ENCODE measurements around the gene MED17.

MED17 gene

DNA sequence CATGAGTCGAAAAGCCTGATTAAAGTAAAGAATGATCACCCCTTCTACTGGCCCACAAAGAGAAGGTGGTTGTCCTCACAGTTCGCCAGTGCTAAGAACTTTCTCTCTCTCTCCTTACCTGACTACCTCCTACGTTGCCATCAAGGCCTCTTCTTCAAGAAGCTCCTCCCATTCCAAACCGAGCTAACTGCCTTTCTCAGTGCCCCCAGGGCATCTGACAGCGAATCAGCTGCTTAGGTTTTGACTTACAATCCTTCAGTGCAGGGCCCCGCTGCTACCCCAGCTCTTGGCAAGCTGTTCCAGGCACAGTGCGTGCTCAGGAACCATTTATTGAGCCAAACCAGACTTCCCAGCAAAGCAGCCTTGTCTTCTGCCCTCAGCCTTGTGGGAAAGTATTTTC is 60.5 kb downstream of the MED17 start:
- Mint-ChIP-seq H3K4me3 (no peak overlapping the region), H3K27ac (no peak overlapping the region), H3K4me1 (peaks cover 4% of the 10 kb centered on the region), H3K36me3 (no peaks in the 10 kb centered on the region), H3K9me3 (no peaks in the 10 kb centered on the region)
- DNase-seq (ENCODE audit: low spot score in 2 of 2), result no peak
- no peak for ATAC-seq

DNA sequence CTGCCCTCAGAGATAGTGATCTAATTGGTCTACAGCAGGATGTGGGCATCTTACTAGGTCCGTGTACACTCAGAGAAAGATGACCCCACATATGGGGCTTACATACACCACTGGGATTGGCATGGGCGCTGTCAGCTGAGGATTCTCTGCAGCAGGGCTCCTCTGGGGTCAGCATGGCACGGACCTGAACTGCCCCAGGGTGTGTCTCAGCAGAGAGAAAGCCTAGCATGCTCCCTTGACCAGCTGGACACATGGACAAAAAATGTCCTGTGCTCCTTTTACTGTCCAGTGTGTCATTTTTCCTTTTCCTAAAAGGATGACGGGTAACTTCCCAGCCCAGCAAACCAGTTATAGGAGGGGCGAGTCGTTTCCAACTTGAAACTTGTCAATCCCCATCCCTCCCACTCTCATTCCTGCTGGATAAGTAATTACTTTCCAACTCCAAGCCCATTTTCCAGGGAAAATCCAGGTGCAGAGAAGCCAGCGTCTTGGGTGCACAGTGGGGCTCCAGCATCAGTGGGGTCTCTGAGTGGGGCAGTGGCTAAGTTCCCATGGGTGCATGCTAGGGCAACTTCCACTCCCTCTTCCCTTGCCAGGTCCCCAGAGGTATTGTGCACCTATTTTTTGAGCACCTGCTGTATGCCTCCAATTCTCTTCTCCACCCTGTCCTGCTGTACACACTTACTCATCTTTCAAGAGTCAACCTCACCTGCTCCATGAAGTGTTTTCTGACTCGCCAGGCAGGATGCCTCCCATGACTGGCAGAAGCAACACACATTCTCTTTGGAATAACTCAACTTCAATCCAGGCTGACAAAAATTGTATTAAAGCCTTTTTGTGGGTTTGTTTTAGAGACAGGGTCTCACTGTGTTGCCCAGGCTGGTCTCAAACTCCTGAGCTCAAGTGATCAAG is 61.4 kb downstream of the MED17 start:
- peaks cover 4% of the 10 kb centered on the region for H3K4me1 Mint-ChIP-seq
- no peak overlapping the region for H3K4me3 Mint-ChIP-seq
- no peak for ATAC-seq
- H3K36me3 Mint-ChIP-seq, result no peaks in the 10 kb centered on the region
- H3K27ac Mint-ChIP-seq, result no peak overlapping the region
- H3K9me3 Mint-ChIP-seq, result no peaks in the 10 kb centered on the region
- no peak for DNase-seq (ENCODE audit: low spot score in 2 of 2)

DNA sequence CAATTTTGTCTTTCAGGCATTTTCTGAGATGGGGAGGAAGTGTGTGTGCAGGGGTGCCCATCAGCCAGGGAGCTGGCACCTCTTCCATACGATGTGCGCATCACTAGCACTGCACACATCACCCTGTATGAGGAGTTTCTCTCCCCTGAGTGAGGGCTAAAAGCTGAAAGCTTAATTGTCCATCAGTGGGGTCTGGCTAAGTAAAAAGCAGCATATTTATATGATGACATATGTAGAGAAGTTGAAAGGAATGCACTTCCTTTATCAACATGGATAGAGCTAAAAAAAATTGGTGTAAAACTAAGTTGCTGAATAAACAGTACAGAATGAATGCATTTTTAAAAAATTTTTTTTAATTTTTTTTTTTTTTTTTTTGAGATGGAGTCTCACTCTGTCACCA is 62.3 kb downstream of the MED17 start:
- Mint-ChIP-seq H3K9me3 (no peaks in the 10 kb centered on the region), H3K4me1 (peaks cover 4% of the 10 kb centered on the region), H3K36me3 (no peaks in the 10 kb centered on the region), H3K27ac (no peak overlapping the region), H3K4me3 (no peak overlapping the region)
- DNase-seq (ENCODE audit: low spot score in 2 of 2) (no peak), ATAC-seq (no peak)

DNA sequence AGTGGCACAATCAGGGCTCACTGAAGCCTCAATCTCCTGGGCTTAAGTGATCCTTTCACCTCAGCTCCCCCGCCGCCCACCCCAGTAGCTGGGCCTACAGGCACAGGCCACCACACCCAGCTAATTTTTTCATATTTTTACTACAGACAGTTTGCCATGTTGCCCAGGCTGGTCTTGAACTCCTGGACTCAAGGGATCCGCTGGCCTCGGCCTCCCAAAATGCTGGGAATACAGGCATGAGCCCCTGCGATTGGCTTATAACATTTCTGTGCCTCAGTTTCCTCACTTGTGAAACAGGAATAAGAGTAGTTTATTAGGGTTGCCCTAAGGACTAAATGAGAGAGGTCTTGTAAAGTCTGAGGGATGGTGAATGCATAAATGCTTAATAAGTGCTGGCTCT is 65.1 kb downstream of the MED17 start:
- Mint-ChIP-seq H3K27ac (no peak overlapping the region), H3K9me3 (no peaks in the 10 kb centered on the region), H3K4me3 (no peak overlapping the region), H3K36me3 (no peaks in the 10 kb centered on the region), H3K4me1 (peaks cover 4% of the 10 kb centered on the region)
- ATAC-seq, result no peak
- no peak for DNase-seq (ENCODE audit: low spot score in 2 of 2)

DNA sequence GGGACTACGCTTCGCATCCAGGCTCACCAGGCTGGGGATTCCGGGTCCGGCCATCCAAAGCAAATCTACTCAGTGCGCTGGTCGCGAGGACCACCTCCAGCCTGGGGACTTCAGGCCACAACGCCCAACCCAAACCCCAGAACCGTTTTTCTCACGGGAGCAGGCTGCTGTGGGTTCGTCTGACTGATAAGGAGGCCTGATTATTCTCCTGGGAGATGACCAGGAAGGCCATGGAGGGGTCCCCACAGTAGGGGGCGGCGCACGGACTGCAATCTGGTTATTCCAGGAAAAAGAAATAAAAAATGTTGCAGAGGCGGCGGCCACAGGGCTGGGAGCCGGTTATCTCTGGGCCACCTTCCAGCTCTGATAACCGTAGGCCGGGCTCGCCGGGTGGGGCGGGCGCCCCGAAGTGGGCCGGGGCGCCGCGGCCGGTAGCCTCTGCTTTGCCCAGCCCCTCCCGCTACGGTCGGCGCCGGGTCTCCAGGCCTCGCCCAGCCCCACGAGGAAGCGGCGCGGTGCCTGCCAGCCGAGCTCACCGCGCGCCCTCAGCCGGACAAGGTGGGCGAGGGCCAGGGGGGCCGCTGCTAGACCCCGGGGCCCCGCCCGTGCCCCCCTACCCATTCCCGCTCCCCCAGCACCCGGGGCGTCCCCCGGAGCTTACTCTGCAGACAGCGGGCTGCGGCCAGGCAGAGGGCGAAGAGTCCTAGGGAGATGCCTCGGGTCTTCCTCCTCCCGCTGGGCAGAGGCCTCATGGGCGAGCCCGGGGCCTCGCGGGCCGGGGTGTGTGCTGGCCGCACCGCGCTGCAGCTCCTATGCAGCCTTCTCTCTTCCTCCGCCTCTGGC is 65.9 kb downstream of the MED17 start:
- no peaks in the 10 kb centered on the region for H3K36me3 Mint-ChIP-seq
- H3K9me3 Mint-ChIP-seq, result no peaks in the 10 kb centered on the region
- H3K4me3 Mint-ChIP-seq, result no peak overlapping the region
- DNase-seq (ENCODE audit: low spot score in 2 of 2) (no peak), ATAC-seq (no peak)
- H3K4me1 Mint-ChIP-seq, result no peaks in the 10 kb centered on the region
- H3K27ac Mint-ChIP-seq, result no peak overlapping the region

DNA sequence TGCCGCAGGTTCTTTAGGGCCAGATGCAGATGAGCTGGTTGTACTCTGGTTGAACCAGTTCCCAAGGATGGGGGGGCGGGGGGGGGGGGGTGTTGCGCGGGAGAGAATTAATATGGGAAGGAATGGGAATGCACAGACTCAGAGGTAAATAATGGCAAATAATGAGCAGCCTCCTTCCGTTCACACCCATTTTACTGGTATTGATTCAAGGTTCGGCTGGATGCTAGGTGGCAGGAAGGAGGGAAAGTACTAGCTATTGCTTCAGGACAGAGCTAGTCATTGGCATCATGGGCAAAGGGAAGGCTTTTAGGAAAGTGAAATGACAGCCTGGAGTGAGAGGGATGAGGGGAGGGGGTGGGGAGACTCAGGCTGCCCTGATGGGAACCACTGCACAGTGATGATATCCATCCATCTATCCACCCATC is 66.5 kb downstream of the MED17 start, which contains the start of gene VSTM5:
TSS of gene VSTM5 (minus strand) at position 25 of the 425 bp plus-strand sequence. CDS start 116 bp downstream, outside the sequence.
- ATAC-seq, result no peak
- no peak within 1 kb of the TSS for H3K27ac Mint-ChIP-seq
- no peak within 1 kb of the TSS for H3K4me3 Mint-ChIP-seq
- H3K9me3 Mint-ChIP-seq, result no peaks in the 10 kb centered on the region
- H3K36me3 Mint-ChIP-seq, result no peaks in the 10 kb centered on the region
- no peak for DNase-seq (ENCODE audit: low spot score in 2 of 2)
- H3K4me1 Mint-ChIP-seq, result no peaks in the 10 kb centered on the region

DNA sequence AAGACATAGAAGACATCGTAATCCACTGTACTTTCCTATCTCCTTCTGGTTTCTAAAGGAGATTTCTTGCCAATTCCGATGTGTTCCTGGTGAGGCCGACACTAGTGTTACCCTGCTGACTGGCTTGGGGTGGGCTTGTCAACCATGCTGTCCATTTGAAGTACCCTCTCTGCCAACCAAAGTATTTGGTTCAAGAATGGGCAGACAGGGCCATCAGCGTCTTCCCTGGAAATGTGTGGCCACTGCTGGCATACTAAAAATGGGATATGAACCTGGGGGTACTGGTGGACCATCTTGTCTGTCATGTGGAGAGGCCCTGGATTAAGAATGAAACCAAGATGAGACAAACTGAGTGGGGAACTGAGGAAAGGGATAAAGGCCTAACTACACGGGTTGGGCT is 68.2 kb downstream of the MED17 start:
- Mint-ChIP-seq H3K4me1 (no peaks in the 10 kb centered on the region), H3K9me3 (no peaks in the 10 kb centered on the region)

DNA sequence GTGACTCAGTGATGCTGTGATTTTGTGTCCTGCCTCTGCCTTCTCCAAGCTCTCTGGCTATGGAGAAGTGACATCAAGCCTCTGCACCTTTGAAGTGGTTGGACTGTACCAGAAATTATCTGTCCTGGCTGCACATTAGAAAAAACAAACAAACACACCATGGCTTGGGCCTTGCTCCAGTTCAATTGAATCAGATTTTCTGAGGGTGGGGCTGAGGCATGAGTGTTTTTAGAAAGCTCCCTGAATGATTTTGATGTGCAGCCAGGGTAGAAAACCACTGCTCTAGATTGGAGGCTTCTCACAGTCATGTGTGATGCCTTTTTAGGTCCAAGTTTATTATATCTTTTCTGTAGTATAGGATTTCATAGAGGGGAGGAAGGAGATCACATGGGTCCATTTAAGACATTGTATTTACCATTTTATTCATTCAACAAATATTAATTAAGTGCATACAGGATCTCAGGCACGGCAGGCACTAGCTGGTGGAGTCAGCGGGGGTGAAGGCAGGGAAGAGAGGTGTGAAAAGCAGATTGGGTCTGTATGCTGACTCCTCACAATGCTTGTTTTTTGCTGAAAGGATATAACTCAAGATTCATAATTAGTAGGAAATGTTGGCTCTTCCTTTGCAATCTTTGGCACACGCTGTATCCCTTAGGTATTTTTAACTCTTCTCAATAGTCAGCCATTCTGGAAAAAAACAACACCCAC is 73.5 kb downstream of the MED17 start:
- ATAC-seq (no peak), DNase-seq (ENCODE audit: low spot score in 2 of 2) (no peak)
- H3K36me3 Mint-ChIP-seq, result no peaks in the 10 kb centered on the region
- H3K27ac Mint-ChIP-seq, result no peak overlapping the region
- no peak overlapping the region for H3K4me3 Mint-ChIP-seq
- H3K4me1 Mint-ChIP-seq, result no peaks in the 10 kb centered on the region
- no peaks in the 10 kb centered on the region for H3K9me3 Mint-ChIP-seq

More for the DNA sequence above, 68.2 kb downstream of the MED17 start:
- Mint-ChIP-seq H3K4me3 (no peak overlapping the region), H3K36me3 (no peaks in the 10 kb centered on the region), H3K27ac (no peak overlapping the region)
- no peak for ATAC-seq
- DNase-seq (ENCODE audit: low spot score in 2 of 2), result no peak

DNA sequence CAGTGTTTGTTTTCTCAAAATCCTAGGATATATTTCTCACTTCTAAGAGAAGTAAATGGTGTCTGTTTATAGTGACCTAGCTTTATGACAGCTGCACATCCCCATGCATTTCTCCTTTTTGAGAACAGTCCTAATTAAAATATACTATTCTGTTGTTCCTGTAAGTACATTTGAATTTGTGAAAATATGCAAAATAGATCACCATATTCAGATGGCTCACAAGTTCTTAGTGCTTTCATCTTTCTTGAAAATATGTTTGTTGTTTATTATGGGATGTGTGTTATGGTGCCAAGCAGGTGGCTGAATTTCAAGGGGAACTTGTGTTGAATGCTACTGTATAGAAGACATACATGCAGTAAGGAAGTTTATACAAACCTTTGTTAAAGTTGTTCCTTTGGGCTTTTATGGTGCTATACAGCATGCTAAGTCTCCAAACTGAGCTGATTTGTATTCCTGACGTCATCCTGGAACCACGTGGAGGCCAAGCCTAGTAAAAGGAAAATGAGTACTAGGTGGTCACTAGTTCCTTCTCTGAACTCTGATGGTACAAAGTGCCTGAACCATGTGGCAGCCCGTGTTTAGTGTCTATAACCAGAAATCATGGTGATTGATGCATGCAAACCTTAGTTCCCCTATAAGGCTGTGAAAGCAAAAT is 74.2 kb downstream of the MED17 start:
- no peaks in the 10 kb centered on the region for H3K36me3 Mint-ChIP-seq

DNA sequence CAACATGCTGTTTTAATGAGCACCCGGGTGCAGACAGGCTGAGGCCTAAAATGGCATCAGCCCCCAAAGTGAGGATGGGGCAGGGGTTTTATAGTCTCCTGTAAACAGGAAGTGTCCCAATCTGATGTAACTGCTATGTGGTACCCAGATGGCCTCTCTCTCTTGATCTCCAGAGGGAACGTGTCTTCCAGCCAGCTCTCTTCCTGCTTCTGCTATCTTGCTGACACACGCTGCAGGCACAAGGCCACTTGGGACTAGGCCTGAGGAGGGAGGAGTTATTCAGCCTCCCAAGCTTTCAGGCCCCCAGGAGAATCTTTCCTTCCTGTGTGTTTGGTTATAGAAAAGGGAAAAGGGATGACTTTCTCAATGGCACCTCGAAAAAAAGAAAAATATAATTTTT is 77.7 kb downstream of the MED17 start:
- no peak for ATAC-seq
- Mint-ChIP-seq H3K9me3 (no peaks in the 10 kb centered on the region), H3K4me3 (no peak overlapping the region), H3K4me1 (no peaks in the 10 kb centered on the region), H3K27ac (no peak overlapping the region), H3K36me3 (no peaks in the 10 kb centered on the region)
- DNase-seq (ENCODE audit: low spot score in 2 of 2), result no peak

More for the DNA sequence above, 74.2 kb downstream of the MED17 start:
- Mint-ChIP-seq H3K4me1 (no peaks in the 10 kb centered on the region), H3K9me3 (no peaks in the 10 kb centered on the region), H3K4me3 (no peak overlapping the region), H3K27ac (no peak overlapping the region)
- DNase-seq (ENCODE audit: low spot score in 2 of 2) (no peak), ATAC-seq (no peak)
